CD4-positive, alpha-beta T cell treated with Interferon gamma for 1 hour (primary cell): Measurements from ENCODE around the gene NCKAP1.
"Not testable (repeated sequence)": the region's sequence is repeated elsewhere in the genome, so short reads cannot be mapped to it uniquely, and the experiment has no call there.

ENCODE experiments used
- DNase-seq: peaks from one replicate; pipeline ENCODE4 v3.0.0-alpha.2; 2020

The NCKAP1 gene

DNA sequence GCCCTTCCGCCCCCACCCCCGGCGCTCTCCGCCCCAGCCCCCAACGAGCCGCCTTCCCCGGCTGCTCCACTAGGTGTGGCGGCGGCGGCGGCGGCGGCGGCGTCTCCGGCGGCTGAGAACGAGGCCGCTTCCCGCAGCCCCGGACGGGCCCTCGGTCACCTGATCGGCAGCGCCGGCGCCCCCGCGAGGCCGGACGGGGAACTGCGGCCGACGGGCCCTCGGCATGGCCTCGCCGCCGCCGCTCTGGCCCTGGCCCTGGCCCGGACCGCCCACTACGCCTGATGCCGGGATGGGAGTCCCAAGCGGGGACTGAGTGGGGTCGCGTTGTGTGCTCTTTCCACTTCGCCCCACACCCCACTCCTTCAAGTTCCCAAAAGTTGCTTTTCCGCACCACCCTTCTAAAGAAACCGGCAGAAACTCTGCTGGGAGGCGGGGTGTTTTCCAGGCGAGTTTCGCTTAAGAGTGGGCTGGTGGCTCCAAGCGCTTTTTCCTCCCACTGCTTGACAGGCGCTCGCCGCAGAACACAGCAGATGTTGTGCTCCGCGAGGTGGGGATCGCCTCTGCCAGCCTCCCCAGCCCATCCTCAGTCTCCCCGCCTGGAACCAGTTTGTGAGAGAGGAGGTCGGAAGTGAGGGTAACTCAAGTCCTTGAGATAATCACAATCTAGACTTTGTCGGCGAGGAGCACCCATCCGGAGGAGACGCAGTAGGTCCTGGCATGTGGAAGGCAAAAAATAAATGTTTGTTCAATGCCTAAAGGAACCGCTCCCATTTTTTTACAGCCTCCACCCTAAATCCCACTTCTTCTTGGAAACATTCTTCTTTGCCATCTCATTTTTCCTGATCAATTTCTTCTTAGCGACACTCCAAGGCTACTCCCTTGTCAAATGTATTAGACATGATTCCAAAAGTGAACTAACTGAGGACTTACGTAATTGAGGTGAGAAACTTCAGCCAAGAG lies at the start of gene NCKAP1:
NCKAP1 (minus strand) TSS at position 117 of the 960 bp plus-strand sequence. CDS start 358 bp downstream, outside the sequence.
- DNase-seq: peak; percentile 80

GRCh38 chr2:183081911-183082310 lies 43.7 kb upstream of the NCKAP1 start:
- no peak for DNase-seq

DNA sequence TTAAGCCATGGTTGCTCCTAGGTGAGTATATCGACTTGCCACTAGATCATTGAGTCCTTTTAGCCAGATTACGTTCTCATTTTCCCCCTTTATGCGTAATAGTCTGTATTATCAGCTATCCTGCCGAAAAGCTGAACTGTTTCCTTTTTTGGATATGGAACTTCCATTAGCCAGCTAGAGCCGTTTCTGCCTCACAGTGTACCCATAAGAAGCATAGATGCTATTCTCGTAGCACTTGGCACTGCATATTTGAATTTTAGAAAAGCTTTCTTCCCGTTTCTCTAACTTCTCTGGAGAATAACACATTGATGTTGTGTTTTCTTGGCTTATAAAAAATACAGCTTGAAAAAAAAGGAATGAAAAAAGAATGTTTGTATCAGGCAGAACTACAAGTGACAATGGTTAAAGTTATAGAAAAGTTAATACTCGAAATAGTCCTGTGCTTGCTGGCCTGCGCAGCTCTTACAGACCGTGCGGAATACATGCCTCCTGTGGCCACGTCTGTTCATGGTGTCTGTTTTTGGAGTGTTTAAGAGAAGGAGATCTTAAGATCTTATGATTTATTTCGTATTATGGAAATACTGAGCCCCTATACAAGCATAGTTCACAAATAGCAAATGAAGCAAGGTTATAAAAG lies 41.0 kb upstream of the NCKAP1 start:
- no peak for DNase-seq

DNA sequence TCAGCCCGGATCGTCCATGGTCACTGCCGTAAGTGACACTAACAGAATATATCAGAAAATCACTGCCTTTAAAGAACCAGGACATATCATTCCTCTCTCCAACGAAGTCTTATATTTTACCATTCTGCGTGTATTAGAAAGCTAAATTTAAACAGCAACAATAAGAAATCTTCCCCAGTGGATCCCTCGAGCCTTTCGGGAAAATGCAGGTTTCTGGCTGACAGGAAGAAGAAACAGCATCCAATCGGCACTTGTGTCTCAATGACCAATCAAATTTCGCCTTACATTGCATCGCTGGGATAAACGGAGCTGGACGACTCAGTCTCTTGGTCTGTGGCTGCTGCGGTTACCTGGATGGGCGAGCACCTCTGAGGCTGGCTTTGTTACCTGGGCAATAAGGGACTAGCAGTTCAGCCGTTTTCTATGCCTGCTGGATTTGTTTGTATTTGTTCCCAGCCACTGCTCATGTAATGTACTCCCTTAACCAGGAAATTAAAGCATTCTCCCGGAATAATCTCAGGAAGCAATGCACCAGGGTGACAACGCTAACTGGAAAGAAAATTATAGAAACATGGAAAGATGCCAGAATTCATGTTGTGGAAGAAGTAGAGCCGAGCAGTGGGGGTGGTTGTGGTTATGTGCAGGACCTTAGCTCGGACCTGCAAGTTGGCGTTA lies 40.3 kb upstream of the NCKAP1 start, which contains the start of gene DUSP19:
DUSP19 (plus strand) TSS at position 284 of the 675 bp plus-strand sequence; CDS start at position 471, 187 bp downstream.
- DNase-seq: peak; percentile 80

- DNase-seq: peak; percentile 7
These were observed 39.9 kb upstream of the NCKAP1 start for GRCh38 chr2:183078163-183078463.

DNA sequence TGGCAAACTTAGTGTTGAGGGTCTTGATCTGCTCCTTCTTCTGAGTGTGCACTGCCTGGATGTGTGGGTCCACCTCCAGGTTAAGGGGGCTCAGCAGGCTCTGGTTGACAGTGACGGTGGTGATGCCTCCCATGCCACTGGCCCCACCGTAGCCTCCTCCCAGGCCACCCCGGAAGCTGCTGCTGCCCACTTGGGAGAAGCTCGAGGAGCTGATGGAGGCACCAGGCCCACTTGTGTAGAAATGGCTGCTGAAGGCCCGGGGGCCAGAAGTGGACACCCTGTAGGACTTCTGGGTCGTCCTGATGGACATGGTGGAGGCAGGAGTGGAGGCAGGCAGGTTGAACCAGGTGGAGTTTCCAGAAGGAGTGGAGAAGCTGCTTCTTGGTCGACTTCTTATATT lies 33.9 kb upstream of the NCKAP1 start:
- no peak for DNase-seq

DNA sequence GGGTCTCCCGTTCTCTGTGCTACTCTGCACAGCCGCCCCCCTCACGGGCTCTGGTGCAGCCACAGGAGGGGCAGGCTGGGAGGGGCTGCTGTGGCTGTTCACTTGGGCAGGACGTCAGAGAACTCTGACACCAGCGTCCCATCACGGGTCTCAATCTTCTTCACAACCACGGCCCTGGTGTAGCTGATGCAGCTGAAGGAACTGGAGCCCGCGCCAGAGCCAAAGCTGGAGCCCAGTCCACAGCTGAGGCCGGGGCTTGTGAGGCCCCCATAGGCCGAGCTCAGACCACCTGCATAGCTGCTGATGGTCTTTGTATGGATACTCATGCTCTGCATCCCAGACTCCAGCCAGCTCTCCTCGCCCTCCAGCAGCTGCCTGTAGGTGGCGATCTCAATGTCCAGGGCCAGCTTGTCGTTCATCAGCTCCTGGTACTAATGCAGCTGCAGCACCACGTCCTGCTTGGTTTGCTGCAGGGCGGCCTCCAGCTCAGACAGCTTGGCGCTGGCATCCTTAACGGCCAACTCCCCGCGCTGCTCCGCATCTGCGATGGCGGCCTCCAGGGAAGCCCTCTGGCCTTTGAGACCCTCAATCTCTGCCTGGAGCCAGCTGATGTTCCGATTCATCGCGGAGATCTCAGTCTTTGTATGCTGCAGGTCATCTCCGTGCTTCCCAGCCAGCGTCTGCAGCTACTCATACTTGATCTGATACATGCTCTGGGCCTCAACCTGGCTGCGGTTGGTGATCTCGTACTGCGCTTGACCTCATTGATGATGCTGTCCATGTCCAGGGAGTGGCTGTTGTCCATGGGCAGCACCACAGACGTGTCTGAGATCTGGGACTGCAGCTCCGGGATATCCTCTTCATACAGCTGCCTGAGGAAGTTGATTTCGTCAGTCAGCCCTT lies 32.9 kb upstream of the NCKAP1 start:
- no peak for DNase-seq

DNA sequence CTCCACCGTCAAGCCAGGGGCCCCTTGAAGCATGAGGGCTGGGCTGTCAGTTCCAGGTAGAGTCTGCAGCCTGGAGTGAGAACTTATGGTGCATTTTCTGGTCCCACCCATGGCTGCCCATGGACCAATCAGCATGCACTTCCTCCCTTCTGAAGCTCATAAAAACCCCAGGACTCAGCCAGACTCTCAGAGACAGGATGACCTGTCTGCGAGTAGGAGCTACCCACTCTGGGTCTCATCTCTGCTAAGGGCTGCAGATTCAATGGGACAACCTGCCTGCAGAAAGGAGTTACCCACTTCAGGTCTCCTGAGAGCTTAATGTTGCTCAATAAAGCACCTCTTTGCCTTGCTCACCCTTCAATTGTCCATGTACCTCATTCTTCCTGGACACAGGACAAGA lies 30.9 kb upstream of the NCKAP1 start:
- DNase-seq: no peak

- DNase-seq: no peak
These were observed 30.3 kb upstream of the NCKAP1 start for GRCh38 chr2:183068561-183068960.

GRCh38 chr2:183063083-183063482 lies 24.8 kb upstream of the NCKAP1 start:
- DNase-seq: no peak

DNA sequence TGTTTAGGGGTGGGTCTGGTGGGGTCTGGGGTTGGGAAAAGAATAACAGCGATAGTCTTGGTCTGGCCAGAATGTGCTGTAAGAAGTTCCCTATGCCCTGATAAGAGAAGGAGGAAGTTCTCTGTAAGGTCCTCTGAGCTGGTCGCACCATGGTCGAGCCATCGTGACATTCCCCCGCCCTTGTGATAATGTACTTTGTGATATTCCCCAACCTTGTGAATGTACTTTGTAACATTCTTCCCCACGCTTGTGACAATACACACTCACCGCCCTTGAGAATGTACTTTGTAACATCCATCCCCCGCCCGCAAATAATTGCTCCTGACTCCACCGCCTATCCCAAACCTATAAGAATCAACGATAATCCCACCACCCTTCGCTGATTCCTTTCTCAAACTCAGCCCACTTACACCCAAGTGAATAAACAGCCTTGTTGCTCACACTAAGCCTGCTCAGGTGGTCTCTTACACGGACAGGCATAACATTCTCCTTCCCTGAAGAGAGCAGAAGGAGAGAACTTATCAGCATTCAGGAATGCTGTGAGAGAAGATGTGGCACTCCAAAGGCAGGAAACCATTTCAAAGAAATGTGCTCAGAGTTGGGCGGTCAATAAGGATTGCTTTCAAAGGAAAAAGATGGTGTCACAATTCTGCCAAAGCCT lies 22.4 kb upstream of the NCKAP1 start:
- DNase-seq: no peak

GRCh38 chr2:183059561-183059960 lies 21.3 kb upstream of the NCKAP1 start:
- DNase-seq: no peak

GRCh38 chr2:183057333-183057985 lies 19.2 kb upstream of the NCKAP1 start:
- DNase-seq: no peak

DNA sequence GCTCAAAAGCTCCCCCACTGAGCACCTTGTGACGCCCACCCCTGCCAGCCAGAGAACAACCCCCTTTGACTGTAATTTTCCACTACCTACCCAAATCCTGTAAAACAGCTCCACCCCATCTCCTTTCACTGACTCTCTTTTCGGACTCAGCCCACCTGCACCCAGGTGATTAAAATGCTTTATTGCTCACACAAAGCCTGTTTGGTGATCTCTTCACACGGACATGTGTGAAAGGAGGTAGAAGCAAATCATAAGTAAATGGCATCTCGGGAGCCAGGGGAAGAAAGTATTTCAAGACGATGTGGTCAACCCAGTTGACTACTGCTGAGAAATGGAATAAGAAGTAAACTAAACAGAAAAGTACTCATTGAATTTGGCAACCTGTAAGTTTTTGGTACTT lies 11.2 kb upstream of the NCKAP1 start:
- no peak for DNase-seq

- DNase-seq: not testable (repeated sequence)
These were observed 9.3 kb upstream of the NCKAP1 start for GRCh38 chr2:183047486-183048125.

- not testable (repeated sequence) for DNase-seq
These were observed 5.3 kb upstream of the NCKAP1 start for GRCh38 chr2:183043580-183043979.

DNA sequence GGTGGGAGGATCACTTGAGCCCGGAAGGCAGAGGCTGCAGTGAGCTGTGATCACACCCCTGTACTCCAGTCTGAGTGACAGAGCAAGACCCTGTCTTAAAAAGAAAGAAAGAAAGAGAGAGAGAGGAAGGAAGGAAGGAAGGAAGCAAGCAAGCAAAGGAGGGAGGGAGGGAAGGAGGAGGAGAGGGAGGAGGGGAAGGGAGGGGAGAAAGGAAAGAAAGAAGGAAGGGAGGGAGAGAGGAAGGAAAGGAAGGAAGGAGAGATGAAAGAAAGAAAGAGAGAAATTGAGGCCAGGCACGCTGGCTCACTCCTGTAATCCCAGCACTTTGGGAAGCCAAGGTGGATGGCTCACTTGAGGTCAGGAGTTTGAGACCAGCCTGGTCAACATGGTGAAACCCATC lies 2.3 kb upstream of the NCKAP1 start:
- DNase-seq: no peak

- peak; percentile 27 for DNase-seq
These were observed 510 bp downstream of the NCKAP1 start for GRCh38 chr2:183037553-183038340.

DNA sequence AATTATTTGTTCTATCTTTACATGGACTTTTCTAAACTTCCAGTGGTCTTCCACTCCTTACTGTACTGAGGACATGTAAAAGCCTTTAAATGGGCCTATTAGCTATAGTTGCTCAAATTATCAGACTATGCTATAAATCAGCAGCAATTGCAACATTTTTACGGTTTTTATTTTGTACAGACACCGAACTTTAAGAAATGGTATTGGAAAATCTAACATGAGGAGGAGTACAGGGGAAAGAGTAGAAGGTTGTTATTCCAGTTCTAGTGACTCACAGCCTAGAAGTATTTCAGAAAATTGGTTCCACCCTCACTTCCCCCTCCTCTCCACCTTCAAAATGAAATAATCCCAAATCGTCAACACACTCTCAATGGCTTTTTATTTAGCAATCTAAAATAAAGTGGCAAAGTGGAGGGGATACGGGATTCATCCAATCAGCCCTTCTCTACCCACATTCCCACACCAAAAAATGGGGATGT lies 1.1 kb downstream of the NCKAP1 start:
- no peak for DNase-seq
